ENCODE data around the gene EIF4E1B.

The EIF4E1B gene

GRCh38 chr5:176640616-176641015, 10.1 kb downstream of the EIF4E1B start (continued):
- no peak for TF ChIP-seq ZNF8 (CRISPR knock-in tag; IDR thresholded peaks at IDR 0.05)
- TF ChIP-seq RARB (CRISPR knock-in tag; IDR thresholded peaks at IDR 0.05): no peak
- TF ChIP-seq SNAI2 (CRISPR knock-in tag; IDR thresholded peaks at IDR 0.05): no peak
- TF ChIP-seq ARNTL (CRISPR knock-in tag; IDR thresholded peaks at IDR 0.05; ENCODE audit: borderline replicate concordance, low read depth): no peak
- no peak for TF ChIP-seq GLIS3 (CRISPR knock-in tag; IDR thresholded peaks at IDR 0.05)
- TF ChIP-seq TOX (CRISPR knock-in tag; IDR thresholded peaks at IDR 0.05; ENCODE audit: borderline replicate concordance): no peak

DNA sequence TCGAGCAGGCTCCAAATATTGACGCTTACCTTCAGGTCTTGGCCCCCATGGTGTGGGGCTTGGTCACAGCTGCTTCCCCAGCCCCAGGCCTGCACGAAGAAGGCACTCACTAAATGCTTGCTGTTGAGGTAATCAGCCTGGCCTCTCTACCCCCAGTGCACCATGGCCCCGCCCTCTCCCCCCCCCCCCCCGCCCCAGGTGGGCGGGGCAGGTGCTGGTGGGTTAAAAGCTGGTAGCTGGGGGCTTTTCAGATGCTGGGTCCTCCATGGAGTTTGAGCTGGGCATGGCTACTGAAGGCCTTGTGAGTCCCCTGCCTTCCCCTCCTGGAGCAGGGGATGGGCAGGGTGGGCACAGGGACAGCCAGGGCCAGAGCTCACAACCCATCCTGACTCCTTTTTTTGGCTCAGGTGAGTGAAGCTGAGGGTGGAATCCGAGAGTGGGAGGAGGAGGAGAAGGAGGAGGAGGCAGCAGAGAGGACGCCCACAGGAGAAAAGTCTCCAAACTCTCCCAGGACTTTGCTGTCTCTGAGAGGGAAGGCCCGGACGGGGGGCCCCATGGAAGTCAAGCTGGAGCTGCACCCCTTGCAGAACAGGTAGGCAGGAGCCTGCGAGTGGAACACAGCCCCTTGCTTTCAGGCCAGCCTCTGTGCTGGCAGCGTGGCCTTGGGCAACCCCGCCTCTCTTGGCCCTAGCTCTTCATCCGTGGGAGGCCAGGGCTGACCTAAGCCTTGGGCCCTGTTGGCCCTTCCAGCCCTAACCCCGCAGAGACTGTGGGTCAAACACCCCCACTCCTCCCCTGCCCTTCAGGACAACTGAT, 12.4 kb downstream of the EIF4E1B start:
- TF ChIP-seq ESRRG (CRISPR knock-in tag; IDR thresholded peaks at IDR 0.05) (no peak), BACH2 (CRISPR knock-in tag; IDR thresholded peaks at IDR 0.05; ENCODE audit: borderline replicate concordance) (no peak), ZFP3 (CRISPR knock-in tag; IDR thresholded peaks at IDR 0.05) (no peak), ZNF70 (CRISPR knock-in tag; IDR thresholded peaks at IDR 0.05) (no peak), ISL1 (CRISPR knock-in tag; IDR thresholded peaks at IDR 0.05) (no peak), ARNTL (CRISPR knock-in tag; IDR thresholded peaks at IDR 0.05; ENCODE audit: borderline replicate concordance, low read depth) (no peak), GLIS3 (CRISPR knock-in tag; IDR thresholded peaks at IDR 0.05) (no peak), ZFP30 (CRISPR knock-in tag; IDR thresholded peaks at IDR 0.05) (no peak), TCF4 (CRISPR knock-in tag; IDR thresholded peaks at IDR 0.05; ENCODE audit: borderline replicate concordance) (no peak), ZC3H10 (CRISPR knock-in tag; IDR thresholded peaks at IDR 0.05) (no peak), RARB (CRISPR knock-in tag; IDR thresholded peaks at IDR 0.05) (no peak), TSHZ2 (CRISPR knock-in tag; IDR thresholded peaks at IDR 0.05) (no peak), CSDC2 (CRISPR knock-in tag; IDR thresholded peaks at IDR 0.05) (no peak)
- TF ChIP-seq, protein P1, sequence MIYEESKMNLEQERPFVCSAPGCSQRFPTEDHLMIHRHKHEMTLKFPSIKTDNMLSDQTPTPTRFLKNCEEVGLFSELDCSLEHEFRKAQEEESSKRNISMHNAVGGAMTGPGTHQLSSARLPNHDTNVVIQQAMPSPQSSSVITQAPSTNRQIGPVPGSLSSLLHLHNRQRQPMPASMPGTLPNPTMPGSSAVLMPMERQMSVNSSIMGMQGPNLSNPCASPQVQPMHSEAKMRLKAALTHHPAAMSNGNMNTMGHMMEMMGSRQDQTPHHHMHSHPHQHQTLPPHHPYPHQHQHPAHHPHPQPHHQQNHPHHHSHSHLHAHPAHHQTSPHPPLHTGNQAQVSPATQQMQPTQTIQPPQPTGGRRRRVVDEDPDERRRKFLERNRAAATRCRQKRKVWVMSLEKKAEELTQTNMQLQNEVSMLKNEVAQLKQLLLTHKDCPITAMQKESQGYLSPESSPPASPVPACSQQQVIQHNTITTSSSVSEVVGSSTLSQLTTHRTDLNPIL (CRISPR knock-in tag; IDR thresholded peaks at IDR 0.05; ENCODE audit: low read depth): no peak
- TF ChIP-seq, protein P2, sequence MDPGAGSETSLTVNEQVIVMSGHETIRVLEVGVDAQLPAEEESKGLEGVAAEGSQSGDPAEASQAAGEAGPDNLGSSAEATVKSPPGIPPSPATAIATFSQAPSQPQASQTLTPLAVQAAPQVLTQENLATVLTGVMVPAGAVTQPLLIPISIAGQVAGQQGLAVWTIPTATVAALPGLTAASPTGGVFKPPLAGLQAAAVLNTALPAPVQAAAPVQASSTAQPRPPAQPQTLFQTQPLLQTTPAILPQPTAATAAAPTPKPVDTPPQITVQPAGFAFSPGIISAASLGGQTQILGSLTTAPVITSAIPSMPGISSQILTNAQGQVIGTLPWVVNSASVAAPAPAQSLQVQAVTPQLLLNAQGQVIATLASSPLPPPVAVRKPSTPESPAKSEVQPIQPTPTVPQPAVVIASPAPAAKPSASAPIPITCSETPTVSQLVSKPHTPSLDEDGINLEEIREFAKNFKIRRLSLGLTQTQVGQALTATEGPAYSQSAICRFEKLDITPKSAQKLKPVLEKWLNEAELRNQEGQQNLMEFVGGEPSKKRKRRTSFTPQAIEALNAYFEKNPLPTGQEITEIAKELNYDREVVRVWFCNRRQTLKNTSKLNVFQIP (CRISPR knock-in tag; IDR thresholded peaks at IDR 0.05; ENCODE audit: borderline replicate concordance, low read depth): no peak
- TF ChIP-seq, protein P3, sequence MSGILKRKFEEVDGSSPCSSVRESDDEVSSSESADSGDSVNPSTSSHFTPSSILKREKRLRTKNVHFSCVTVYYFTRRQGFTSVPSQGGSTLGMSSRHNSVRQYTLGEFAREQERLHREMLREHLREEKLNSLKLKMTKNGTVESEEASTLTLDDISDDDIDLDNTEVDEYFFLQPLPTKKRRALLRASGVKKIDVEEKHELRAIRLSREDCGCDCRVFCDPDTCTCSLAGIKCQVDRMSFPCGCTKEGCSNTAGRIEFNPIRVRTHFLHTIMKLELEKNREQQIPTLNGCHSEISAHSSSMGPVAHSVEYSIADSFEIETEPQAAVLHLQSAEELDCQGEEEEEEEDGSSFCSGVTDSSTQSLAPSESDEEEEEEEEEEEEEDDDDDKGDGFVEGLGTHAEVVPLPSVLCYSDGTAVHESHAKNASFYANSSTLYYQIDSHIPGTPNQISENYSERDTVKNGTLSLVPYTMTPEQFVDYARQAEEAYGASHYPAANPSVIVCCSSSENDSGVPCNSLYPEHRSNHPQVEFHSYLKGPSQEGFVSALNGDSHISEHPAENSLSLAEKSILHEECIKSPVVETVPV (CRISPR knock-in tag; IDR thresholded peaks at IDR 0.05): no peak
- ATAC-seq: no peak

DNA sequence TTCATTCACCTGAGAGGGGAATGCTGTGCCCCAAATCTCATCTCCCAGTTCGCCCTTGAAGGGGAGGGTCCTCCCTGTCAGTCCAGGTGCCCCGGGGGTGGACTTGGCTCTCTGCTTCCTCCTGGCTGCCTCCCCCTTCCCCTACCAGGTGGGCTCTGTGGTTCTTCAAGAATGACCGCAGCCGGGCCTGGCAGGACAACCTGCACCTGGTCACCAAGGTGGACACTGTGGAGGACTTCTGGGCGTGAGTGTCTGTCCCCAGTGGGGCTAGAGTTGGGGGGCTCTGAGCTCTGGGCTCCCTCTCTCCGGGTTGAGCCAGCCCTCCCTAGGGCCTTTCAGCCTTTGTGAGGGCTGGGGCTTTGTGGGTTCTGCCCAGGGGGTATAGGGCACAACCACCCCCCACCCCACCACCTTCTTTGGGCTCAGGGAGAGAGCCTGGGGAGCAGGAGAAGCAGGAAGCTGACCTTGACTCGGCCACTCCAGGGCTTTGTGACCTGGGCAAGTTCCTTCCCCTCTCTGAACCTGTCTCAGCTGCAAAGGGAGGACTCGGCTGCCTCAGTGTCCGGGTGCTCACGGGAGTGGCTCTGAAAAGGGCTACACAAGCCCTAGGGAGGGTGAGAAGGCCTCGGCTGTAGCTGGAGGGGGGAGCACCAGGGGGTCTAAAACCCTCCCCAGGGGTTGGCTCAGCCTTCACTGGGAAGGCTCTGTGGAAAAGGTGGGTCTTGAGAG, 13.2 kb downstream of the EIF4E1B start:
- ATAC-seq: no peak

More for the DNA sequence above, 13.2 kb downstream of the EIF4E1B start:
- no peak for TF ChIP-seq TCF4 (CRISPR knock-in tag; IDR thresholded peaks at IDR 0.05; ENCODE audit: borderline replicate concordance)
- TF ChIP-seq ZNF70 (CRISPR knock-in tag; IDR thresholded peaks at IDR 0.05): no peak
- TF ChIP-seq, protein P4, sequence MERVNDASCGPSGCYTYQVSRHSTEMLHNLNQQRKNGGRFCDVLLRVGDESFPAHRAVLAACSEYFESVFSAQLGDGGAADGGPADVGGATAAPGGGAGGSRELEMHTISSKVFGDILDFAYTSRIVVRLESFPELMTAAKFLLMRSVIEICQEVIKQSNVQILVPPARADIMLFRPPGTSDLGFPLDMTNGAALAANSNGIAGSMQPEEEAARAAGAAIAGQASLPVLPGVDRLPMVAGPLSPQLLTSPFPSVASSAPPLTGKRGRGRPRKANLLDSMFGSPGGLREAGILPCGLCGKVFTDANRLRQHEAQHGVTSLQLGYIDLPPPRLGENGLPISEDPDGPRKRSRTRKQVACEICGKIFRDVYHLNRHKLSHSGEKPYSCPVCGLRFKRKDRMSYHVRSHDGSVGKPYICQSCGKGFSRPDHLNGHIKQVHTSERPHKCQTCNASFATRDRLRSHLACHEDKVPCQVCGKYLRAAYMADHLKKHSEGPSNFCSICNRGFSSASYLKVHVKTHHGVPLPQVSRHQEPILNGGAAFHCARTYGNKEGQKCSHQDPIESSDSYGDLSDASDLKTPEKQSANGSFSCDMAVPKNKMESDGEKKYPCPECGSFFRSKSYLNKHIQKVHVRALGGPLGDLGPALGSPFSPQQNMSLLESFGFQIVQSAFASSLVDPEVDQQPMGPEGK (CRISPR knock-in tag; IDR thresholded peaks at IDR 0.05; ENCODE audit: borderline replicate concordance): no peak
- TF ChIP-seq ZC3H10 (CRISPR knock-in tag; IDR thresholded peaks at IDR 0.05): no peak
- TF ChIP-seq BACH2 (CRISPR knock-in tag; IDR thresholded peaks at IDR 0.05; ENCODE audit: borderline replicate concordance): no peak
